Posterior cingulate gyrus (tissue), 11 donors: Measurements from ENCODE around the gene PYCR2.
A peak's percentile ranks its signal among the peaks of the same experiment; 100 is the strongest.

Source experiments
- DNase-seq, 10 donors: peaks; one replicate each; pipeline versions ENCODE4 v3.0.0 to v3.0.0-alpha.2; 2020 to 2021; ENCODE audit warnings: mixed read lengths in 3 of 10
- intact Hi-C: fragments of 100-400 bp; cut with DNase I; formaldehyde crosslinking; loops from one replicate; pipeline ENCODE4 v1.15.1; 2023

The PYCR2 gene

GRCh38 chr1:225926551-225927113 lies 2.6 kb upstream of the PYCR2 start:
- intact Hi-C loops, result no loop called here
- DNase-seq, result peak in 2 of 10 donors; percentile 1 to 46

- intact Hi-C loops, result loop anchor here (5.0 kb wide), 2 partner anchors 54 to 271 kb away; partner anchors contain the start of gene ENAH
Measured at GRCh38 chr1:225923381-225923691, 714 bp downstream of the PYCR2 start.

GRCh38 chr1:225921734-225922709 lies 2.0 kb downstream of the PYCR2 start:
- DNase-seq, result peak in 1 of 10 donors; percentile 76
- intact Hi-C loops, result loop anchor here (2.0 to 5.0 kb wide), 3 partner anchors 39 to 270 kb away; partner anchors contain the start of genes ENAH and TMEM63A

More at GRCh38 chr1:225923381-225923691, 714 bp downstream of the PYCR2 start:
- peak in 1 of 10 donors; percentile 82 for DNase-seq

GRCh38 chr1:225919906-225920305 lies 4.1 kb downstream of the PYCR2 start:
- intact Hi-C loops, result loop anchor here (2.0 to 5.0 kb wide), 3 partner anchors 37 to 268 kb away; partner anchors contain the start of genes ENAH and TMEM63A
- peak; percentile 75 to 98 (median 88) for DNase-seq

GRCh38 chr1:225918280-225918679 lies 5.8 kb downstream of the PYCR2 start:
- intact Hi-C loops, result no loop called here

GRCh38 chr1:225917536-225917935 lies 6.5 kb downstream of the PYCR2 start:
- no peak for DNase-seq
- intact Hi-C loops, result no loop called here

More at GRCh38 chr1:225918280-225918679, 5.8 kb downstream of the PYCR2 start:
- peak in 2 of 10 donors; percentile 5 to 36 for DNase-seq

GRCh38 chr1:225917101-225917500 lies 6.9 kb downstream of the PYCR2 start:
- intact Hi-C loops, result no loop called here
- no peak for DNase-seq

- DNase-seq, result peak in 2 of 10 donors; percentile 10 to 84
- intact Hi-C loops, result no loop called here
Measured at GRCh38 chr1:225915538-225915991, 8.5 kb downstream of the PYCR2 start.

GRCh38 chr1:225914947-225915346 lies 9.1 kb downstream of the PYCR2 start:
- peak in 1 of 10 donors; percentile 37 for DNase-seq
- intact Hi-C loops, result no loop called here

GRCh38 chr1:225914391-225914790 lies 9.7 kb downstream of the PYCR2 start:
- intact Hi-C loops, result no loop called here
- DNase-seq, result peak in 1 of 10 donors; percentile 32

GRCh38 chr1:225911191-225912130 lies 12.6 kb downstream of the PYCR2 start:
- intact Hi-C loops, result no loop called here
- DNase-seq, result peak in 6 of 10 donors; percentile 39 to 94 (median 47)

- intact Hi-C loops, result no loop called here
- peak in 1 of 10 donors; percentile 6 for DNase-seq
Measured at GRCh38 chr1:225909477-225909876, 14.6 kb downstream of the PYCR2 start.

GRCh38 chr1:225908773-225909172 lies 15.3 kb downstream of the PYCR2 start:
- DNase-seq, result no peak
- intact Hi-C loops, result no loop called here

- intact Hi-C loops, result no loop called here
- peak in 1 of 10 donors; percentile 24 for DNase-seq
Measured at GRCh38 chr1:225908013-225908640, 15.9 kb downstream of the PYCR2 start.

GRCh38 chr1:225907341-225907740 lies 16.7 kb downstream of the PYCR2 start:
- peak in 2 of 10 donors; percentile 27 to 80 for DNase-seq
- intact Hi-C loops, result no loop called here

- peak in 2 of 10 donors; percentile 32 to 42 for DNase-seq
- intact Hi-C loops, result no loop called here
Measured at GRCh38 chr1:225906467-225906866, 17.6 kb downstream of the PYCR2 start.

- intact Hi-C loops, result no loop called here
- peak in 2 of 10 donors; percentile 17 to 40 for DNase-seq
Measured at GRCh38 chr1:225903623-225904022, 20.4 kb downstream of the PYCR2 start.

- intact Hi-C loops, result no loop called here
- DNase-seq, result peak in 2 of 10 donors; percentile 32 to 35
Measured at GRCh38 chr1:225899044-225899925, 24.8 kb downstream of the PYCR2 start.
